Left lung (tissue), 10 donors: ENCODE results near the gene MLST8. TPM values are rescaled to one million over a fixed set of nuclear protein-coding genes. Genes with fewer than 3 reads are reported as not detected.

ENCODE experiments used
- ATAC-seq: fragments of 200-7000 bp; cut with Tn5 transposase; one replicate; pipeline ENCODE4 v1.9.1; 2020; ENCODE audit warnings: moderate library complexity
- DNase-seq, 4 donors: peaks; one replicate each; pipeline ENCODE4 v3.0.0-alpha.2; 2013 to 2020
- H3K27ac ChIP-seq, 2 donors: fragments of 200-600 bp; sonication (generic) in 1 of 2; one replicate each; pipeline versions ENCODE4 v1.5.0 to v1.8.0; 2020 to 2021
- H3K27me3 ChIP-seq, 2 donors: fragments of 200-600 bp; sonication (generic) in 1 of 2; one replicate each; pipeline versions ENCODE4 v1.5.0 to v1.8.0; 2020 to 2021
- H3K36me3 ChIP-seq, 2 donors: fragments of 200-600 bp; sonication (generic) in 1 of 2; one replicate each; pipeline versions ENCODE4 v1.5.0 to v1.8.0; 2020 to 2021
- H3K4me1 ChIP-seq, 2 donors: fragments of 200-600 bp; one replicate each; pipeline ENCODE4 v1.8.0; 2021
- H3K4me3 ChIP-seq, 2 donors: fragments of 200-600 bp; sonication (generic) in 1 of 2; one replicate each; pipeline versions ENCODE4 v1.5.0 to v1.8.0; 2020 to 2021; ENCODE audit warnings: mild to moderate bottlenecking in 1 of 2
- H3K9me3 ChIP-seq, 2 donors: fragments of 200-600 bp; sonication (generic) in 1 of 2; one replicate each; pipeline versions ENCODE4 v1.5.0 to v1.8.0; 2020 to 2021
- intact Hi-C, 2 donors: fragments of 100-400 bp; cut with DNase I; formaldehyde crosslinking; loops; one replicate each; pipeline versions ENCODE4 v1.11.2 to v1.14.2; 2022
- polyA plus RNA-seq, 6 donors: library from polyadenylated mRNA; unstranded; fragments of 120-200 nt; gene quantifications; one replicate each; pipeline ENCODE4 v1.2.1, GENCODE V29; 2013; ENCODE audit not compliant: insufficient read length in 6 of 6
- total RNA-seq, 2 donors: library from RNA; stranded (reverse); fragmentation: NEBNext Ultra II Directional; extraction: Animal tissue kit (Norgen Biotek cat#: 25700); gene quantifications; one replicate each; pipeline ENCODE4 v1.2.1, GENCODE V29; 2021
- TF ChIP-seq, protein P1 (sequence below), 2 donors: fragments of 200-600 bp; sonication (generic) in 1 of 2; IDR thresholded peaks; one replicate each; pipeline versions ENCODE4 v1.5.0 to v1.8.0; 2021; ENCODE audit warnings: antibody characterized with exemption in 2 of 2
- donor health status: DM: no; HTN: yes; CAD: no.
- donor health status: DM: no; HTN: no; CAD: no.

The MLST8 gene
- total and polyA plus RNA-seq, 8 donors: 29.8 to 40.3 (median 37.0) TPM

- Histone ChIP-seq H3K9me3 (no peaks in the 10 kb centered on the region), H3K27ac (no peak overlapping the region), H3K36me3 (peaks cover 0 to 83% of the 10 kb centered on the region in 2 donors), H3K27me3 (peaks cover 16 to 36% of the 10 kb centered on the region in 2 donors), H3K4me1 (peaks cover 15 to 26% of the 10 kb centered on the region in 2 donors), H3K4me3 (no peak overlapping the region)
- ATAC-seq (no peak), DNase-seq (no peak)
- TF ChIP-seq, protein P1, sequence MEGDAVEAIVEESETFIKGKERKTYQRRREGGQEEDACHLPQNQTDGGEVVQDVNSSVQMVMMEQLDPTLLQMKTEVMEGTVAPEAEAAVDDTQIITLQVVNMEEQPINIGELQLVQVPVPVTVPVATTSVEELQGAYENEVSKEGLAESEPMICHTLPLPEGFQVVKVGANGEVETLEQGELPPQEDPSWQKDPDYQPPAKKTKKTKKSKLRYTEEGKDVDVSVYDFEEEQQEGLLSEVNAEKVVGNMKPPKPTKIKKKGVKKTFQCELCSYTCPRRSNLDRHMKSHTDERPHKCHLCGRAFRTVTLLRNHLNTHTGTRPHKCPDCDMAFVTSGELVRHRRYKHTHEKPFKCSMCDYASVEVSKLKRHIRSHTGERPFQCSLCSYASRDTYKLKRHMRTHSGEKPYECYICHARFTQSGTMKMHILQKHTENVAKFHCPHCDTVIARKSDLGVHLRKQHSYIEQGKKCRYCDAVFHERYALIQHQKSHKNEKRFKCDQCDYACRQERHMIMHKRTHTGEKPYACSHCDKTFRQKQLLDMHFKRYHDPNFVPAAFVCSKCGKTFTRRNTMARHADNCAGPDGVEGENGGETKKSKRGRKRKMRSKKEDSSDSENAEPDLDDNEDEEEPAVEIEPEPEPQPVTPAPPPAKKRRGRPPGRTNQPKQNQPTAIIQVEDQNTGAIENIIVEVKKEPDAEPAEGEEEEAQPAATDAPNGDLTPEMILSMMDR (IDR thresholded peaks at IDR 0.05): no peak
- intact Hi-C loops: no loop called here
These were observed 29.5 kb downstream of the MLST8 start for GRCh38 chr16:2234813-2235170.

DNA sequence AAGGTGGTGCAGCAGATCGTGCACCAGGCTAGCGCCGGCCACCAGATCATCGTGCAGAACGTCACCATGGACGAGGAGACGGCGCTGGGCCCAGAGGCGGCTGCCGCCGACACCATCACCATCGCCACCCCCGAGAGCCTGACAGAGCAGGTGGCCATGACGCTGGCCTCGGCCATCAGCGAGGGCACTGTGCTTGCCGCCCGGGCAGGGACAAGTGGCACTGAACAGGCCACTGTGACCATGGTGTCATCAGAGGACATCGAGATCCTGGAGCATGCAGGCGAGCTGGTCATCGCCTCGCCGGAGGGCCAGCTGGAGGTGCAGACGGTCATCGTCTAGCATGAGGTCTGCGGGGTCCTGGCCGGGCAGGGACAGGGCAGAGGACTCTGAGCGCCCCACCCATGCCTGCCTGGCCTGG, 30.0 kb downstream of the MLST8 start:
- intact Hi-C loops: no loop called here
- H3K36me3 ChIP-seq: peaks cover 0 to 83% of the 10 kb centered on the region in 2 donors

DNA sequence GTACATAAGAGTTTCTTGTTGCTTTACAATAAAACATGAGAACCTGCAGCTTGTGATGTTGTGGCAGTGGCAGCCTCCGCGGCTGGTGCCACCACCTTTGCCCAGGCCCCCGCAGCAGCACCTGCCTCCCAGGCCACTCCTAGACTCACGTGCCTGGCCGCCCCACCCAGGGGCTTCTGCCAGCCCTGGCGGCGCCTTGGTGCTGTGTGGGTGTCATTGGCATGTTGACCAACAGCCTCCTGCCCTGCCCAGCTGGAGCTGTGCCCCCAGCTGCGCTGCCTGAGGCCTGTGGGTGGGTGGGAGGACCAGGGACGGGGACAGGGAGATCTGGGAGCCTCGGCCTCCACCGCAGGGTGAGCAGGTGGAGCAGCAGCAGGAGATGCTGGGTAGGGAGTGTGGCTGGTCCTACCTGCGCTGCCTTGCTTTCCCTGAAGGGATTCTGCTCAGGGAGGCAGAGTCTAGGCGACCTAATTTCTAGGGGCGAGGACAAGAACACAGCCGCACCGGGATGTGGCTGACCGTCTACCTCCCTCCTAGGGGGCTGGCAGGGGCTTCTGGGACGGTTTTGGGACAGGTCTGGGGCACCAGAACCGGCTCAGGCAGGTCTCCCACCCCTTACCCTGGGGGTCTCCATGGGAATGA, 30.6 kb downstream of the MLST8 start:
- intact Hi-C loops: no loop called here
- DNase-seq: no peak
- no peak overlapping the region for H3K27ac ChIP-seq
- peak overlapping the region in 1 of 2 donors; percentile 7 for H3K4me3 ChIP-seq
- peaks cover 0 to 82% of the 10 kb centered on the region in 2 donors for H3K36me3 ChIP-seq
- peaks cover 16 to 36% of the 10 kb centered on the region in 2 donors for H3K27me3 ChIP-seq
- no peaks in the 10 kb centered on the region for H3K9me3 ChIP-seq
- no peak for ATAC-seq
- peaks cover 15 to 26% of the 10 kb centered on the region in 2 donors for H3K4me1 ChIP-seq
- TF ChIP-seq, protein P1 (IDR thresholded peaks at IDR 0.05): no peak

More for the DNA sequence above, 30.0 kb downstream of the MLST8 start:
- Histone ChIP-seq H3K4me3 (no peak overlapping the region), H3K27ac (no peak overlapping the region), H3K4me1 (peaks cover 15 to 26% of the 10 kb centered on the region in 2 donors), H3K9me3 (no peaks in the 10 kb centered on the region), H3K27me3 (peaks cover 16 to 36% of the 10 kb centered on the region in 2 donors)
- TF ChIP-seq, protein P1 (IDR thresholded peaks at IDR 0.05): no peak
- ATAC-seq (no peak), DNase-seq (peak in 1 of 4 donors; percentile 72)

GRCh38 chr16:2236337-2237101, 31.3 kb downstream of the MLST8 start, which contains the start of gene DNASE1L2:
Gene DNASE1L2 (plus strand): TSS chr16:2236444. CDS start chr16:2236817, 373 bp downstream.
- TF ChIP-seq, protein P1 (IDR thresholded peaks at IDR 0.05): no peak
- H3K27ac ChIP-seq: no peak within 1 kb of the TSS
- DNase-seq (peak in 1 of 4 donors; percentile 44), ATAC-seq (peak; percentile 44)
- H3K27me3 ChIP-seq: peaks cover 16 to 36% of the 10 kb centered on the region in 2 donors
- peak within 1 kb of the TSS in 1 of 2 donors; percentile 7 for H3K4me3 ChIP-seq
- no peaks in the 10 kb centered on the region for H3K9me3 ChIP-seq
- H3K4me1 ChIP-seq: peaks cover 15 to 26% of the 10 kb centered on the region in 2 donors
- intact Hi-C loops: no loop called here
- H3K36me3 ChIP-seq: peaks cover 0 to 82% of the 10 kb centered on the region in 2 donors

DNA sequence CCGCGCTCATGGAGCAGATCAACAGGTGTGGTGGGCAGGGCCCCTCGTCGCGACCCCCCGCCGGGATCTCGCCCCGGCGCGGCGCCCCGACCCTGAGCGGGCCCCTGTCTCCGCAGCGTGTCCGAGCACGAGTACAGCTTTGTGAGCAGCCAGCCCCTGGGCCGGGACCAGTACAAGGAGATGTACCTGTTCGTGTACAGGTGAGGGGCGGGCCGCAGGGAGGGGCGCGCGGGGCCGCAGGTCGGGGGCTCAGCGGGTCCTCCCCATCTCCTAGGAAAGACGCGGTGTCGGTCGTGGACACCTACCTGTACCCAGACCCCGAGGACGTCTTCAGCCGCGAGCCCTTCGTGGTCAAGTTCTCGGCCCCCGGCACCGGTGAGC, 31.8 kb downstream of the MLST8 start:
- H3K4me1 ChIP-seq: peaks cover 15 to 26% of the 10 kb centered on the region in 2 donors
- intact Hi-C loops: no loop called here
- peaks cover 0 to 82% of the 10 kb centered on the region in 2 donors for H3K36me3 ChIP-seq
- no peak for DNase-seq
- H3K27ac ChIP-seq: no peak overlapping the region
- ATAC-seq: no peak
- H3K4me3 ChIP-seq: peak overlapping the region in 1 of 2 donors; percentile 7
- H3K27me3 ChIP-seq: peaks cover 16 to 36% of the 10 kb centered on the region in 2 donors
- TF ChIP-seq, protein P1 (IDR thresholded peaks at IDR 0.05): no peak
- H3K9me3 ChIP-seq: no peaks in the 10 kb centered on the region
